ENCODE data around the gene TFEC. TPM values are rescaled to one million over a fixed set of nuclear protein-coding genes. Genes with fewer than 3 reads are reported as not detected.
"Not testable (repeated sequence)": the region's sequence is repeated elsewhere in the genome, so short reads cannot be mapped to it uniquely, and the experiment has no call there.

Gene TFEC
- polyA plus RNA-seq, 2 of the 4 experiments (the other 2 are of a cell fraction), result 0.05 to 0.13 TPM

DNA sequence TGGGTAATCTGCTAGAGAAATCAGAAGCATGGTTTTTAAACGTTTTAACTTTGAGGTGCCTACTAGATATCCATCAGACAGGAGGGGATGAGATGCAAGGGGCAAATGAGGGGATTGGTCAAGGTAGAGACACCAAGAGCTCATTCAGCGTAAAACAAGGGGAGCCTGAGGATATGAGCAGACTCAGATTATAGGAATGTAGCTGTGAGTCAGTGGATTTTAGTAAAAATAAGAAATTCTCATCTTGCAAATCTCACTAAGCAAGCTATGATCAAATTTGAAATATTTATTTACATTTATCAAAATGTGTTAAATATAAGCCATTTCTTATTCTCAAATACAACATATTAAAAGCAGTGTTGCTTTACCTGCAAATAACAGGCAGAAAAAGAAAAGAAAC lies 21.4 kb upstream of the TFEC start:
- ATAC-seq (no peak), FAIRE-seq (no peak), DNase-seq (ENCODE audit: low read depth in 1 of 2, low spot score in 1 of 2) (no peak)
- Histone ChIP-seq H3K4me3 (no peak overlapping the region), H3K4me2 (no peak overlapping the region), H3K9me3 (no peaks in the 10 kb centered on the region), H3K4me1 (no peaks in the 10 kb centered on the region), H3K27ac (no peak overlapping the region)
- WGBS (ENCODE audit: missing lambda C conversion rate), result 22% methylated on average over 2 of the region's 2 CpGs
- TF ChIP-seq CHD2 (IDR thresholded peaks at IDR 0.05; ENCODE audit: low read length, partially characterized antibody), result no peak
- TF ChIP-seq CBX2 (IDR thresholded peaks at IDR 0.05; ENCODE audit: borderline replicate concordance, low read depth), result no peak
- no peak for TF ChIP-seq CHD4 (IDR thresholded peaks at IDR 0.05; ENCODE audit: borderline replicate concordance)
- no peak for TF ChIP-seq TP53 (CRISPR knock-in tag; IDR thresholded peaks at IDR 0.05)
- TF ChIP-seq, protein P1, sequence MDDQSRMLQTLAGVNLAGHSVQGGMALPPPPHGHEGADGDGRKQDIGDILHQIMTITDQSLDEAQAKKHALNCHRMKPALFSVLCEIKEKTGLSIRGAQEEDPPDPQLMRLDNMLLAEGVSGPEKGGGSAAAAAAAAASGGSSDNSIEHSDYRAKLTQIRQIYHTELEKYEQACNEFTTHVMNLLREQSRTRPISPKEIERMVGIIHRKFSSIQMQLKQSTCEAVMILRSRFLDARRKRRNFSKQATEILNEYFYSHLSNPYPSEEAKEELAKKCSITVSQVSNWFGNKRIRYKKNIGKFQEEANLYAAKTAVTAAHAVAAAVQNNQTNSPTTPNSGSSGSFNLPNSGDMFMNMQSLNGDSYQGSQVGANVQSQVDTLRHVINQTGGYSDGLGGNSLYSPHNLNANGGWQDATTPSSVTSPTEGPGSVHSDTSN (IDR thresholded peaks at IDR 0.05), result no peak
- TF ChIP-seq CEBPB (IDR thresholded peaks at IDR 0.05), result no peak
- POLR2A ChIA-PET, result no interaction called here
- CTCF ChIA-PET, result no interaction called here

DNA sequence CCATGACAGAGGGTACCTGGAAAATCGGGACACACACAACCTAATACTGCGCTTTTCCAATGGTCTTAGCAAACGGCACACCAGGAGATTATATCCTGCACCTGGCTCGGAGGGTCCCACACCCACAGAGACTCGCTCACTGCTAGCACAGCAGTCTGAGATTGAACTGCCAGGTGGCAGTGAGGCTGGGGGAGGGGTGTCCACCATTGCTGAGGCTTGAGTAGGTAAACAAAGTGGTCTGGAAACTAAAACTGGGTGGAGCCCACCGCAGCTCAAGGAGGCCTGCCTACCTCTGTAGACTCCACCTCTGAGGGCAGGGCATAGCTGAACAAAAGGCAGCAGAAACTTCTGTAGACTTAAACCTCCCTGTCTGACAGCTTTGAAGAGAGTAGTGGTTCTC lies 16.7 kb upstream of the TFEC start:
- POLR2A ChIA-PET; H3K4me3 ChIP-seq; DNase-seq (ENCODE audit: low read depth in 1 of 2, low spot score in 1 of 2); H3K4me1 ChIP-seq; H3K4me2 ChIP-seq; FAIRE-seq; H3K9me3 ChIP-seq; ATAC-seq; H3K27ac ChIP-seq; CTCF ChIA-PET: not testable (repeated sequence)
- 32% methylated on average over 6 of the region's 6 CpGs for WGBS (ENCODE audit: missing lambda C conversion rate)

DNA sequence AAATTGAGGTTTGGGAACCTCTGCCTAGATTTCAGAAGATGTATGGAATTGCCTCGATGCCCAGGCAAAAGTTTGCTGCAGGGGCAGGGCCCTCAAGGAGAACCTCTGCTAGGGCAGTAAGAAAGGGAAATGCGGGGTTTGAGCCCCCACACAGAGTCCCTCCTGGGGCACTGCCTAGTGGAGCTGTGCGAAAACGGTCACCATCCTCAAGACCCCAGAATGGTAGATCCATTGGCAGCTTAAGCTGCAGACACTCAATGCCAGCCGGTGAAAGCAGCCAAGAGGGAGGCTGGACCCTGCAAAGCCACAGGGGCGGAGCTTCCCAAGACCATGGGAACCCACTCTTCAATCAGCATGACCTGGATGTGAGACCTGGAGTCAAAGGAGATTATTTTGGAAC lies 15.0 kb upstream of the TFEC start:
- WGBS (ENCODE audit: missing lambda C conversion rate), result 34% methylated on average over 6 of the region's 6 CpGs
- H3K27ac ChIP-seq, result no peak overlapping the region
- DNase-seq (ENCODE audit: low read depth in 1 of 2, low spot score in 1 of 2) (no peak), ATAC-seq (no peak), FAIRE-seq (no peak)
- no peak overlapping the region for H3K4me3 ChIP-seq
- H3K4me2 ChIP-seq, result no peak overlapping the region
- TF ChIP-seq NPAS2 (CRISPR knock-in tag; IDR thresholded peaks at IDR 0.05; ENCODE audit: borderline replicate concordance) (no peak), GATA3 (IDR thresholded peaks at IDR 0.05; ENCODE audit: borderline replicate concordance) (no peak), CHD4 (IDR thresholded peaks at IDR 0.05; ENCODE audit: borderline replicate concordance) (no peak), ZC3H11A (IDR thresholded peaks at IDR 0.05) (no peak), CBX2 (IDR thresholded peaks at IDR 0.05; ENCODE audit: borderline replicate concordance, low read depth) (no peak), RFX5 (IDR thresholded peaks at IDR 0.05) (no peak), POLR2AphosphoS2 (conservative IDR thresholded peaks at IDR 0.05; ENCODE audit: low read length) (no peak), HOXB13 (CRISPR knock-in tag; IDR thresholded peaks at IDR 0.05; ENCODE audit: low read depth) (no peak), EHMT2 (IDR thresholded peaks at IDR 0.05; ENCODE audit: low read depth) (no peak), RARB (CRISPR knock-in tag; IDR thresholded peaks at IDR 0.05) (no peak), RAD21 (conservative IDR thresholded peaks at IDR 0.05 in 1 of 2, IDR thresholded peaks at IDR 0.05 in 1 of 2) (no peak), JUNB (IDR thresholded peaks at IDR 0.05) (no peak), POLR2A (IDR thresholded peaks at IDR 0.05; ENCODE audit: low read length) (no peak)
- TF ChIP-seq, protein P2, sequence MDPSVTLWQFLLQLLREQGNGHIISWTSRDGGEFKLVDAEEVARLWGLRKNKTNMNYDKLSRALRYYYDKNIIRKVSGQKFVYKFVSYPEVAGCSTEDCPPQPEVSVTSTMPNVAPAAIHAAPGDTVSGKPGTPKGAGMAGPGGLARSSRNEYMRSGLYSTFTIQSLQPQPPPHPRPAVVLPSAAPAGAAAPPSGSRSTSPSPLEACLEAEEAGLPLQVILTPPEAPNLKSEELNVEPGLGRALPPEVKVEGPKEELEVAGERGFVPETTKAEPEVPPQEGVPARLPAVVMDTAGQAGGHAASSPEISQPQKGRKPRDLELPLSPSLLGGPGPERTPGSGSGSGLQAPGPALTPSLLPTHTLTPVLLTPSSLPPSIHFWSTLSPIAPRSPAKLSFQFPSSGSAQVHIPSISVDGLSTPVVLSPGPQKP (IDR thresholded peaks at IDR 0.05; ENCODE audit: low read depth, low read length), result no peak
- TF ChIP-seq, protein P3, sequence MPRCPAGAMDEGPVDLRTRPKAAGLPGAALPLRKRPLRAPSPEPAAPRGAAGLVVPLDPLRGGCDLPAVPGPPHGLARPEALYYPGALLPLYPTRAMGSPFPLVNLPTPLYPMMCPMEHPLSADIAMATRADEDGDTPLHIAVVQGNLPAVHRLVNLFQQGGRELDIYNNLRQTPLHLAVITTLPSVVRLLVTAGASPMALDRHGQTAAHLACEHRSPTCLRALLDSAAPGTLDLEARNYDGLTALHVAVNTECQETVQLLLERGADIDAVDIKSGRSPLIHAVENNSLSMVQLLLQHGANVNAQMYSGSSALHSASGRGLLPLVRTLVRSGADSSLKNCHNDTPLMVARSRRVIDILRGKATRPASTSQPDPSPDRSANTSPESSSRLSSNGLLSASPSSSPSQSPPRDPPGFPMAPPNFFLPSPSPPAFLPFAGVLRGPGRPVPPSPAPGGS (IDR thresholded peaks at IDR 0.05), result no peak
- TF ChIP-seq, protein P4, sequence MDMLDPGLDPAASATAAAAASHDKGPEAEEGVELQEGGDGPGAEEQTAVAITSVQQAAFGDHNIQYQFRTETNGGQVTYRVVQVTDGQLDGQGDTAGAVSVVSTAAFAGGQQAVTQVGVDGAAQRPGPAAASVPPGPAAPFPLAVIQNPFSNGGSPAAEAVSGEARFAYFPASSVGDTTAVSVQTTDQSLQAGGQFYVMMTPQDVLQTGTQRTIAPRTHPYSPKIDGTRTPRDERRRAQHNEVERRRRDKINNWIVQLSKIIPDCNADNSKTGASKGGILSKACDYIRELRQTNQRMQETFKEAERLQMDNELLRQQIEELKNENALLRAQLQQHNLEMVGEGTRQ (IDR thresholded peaks at IDR 0.05), result no peak
- TF ChIP-seq, protein P5, sequence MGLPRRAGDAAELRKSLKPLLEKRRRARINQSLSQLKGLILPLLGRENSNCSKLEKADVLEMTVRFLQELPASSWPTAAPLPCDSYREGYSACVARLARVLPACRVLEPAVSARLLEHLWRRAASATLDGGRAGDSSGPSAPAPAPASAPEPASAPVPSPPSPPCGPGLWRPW (IDR thresholded peaks at IDR 0.05), result no peak
- TF ChIP-seq, protein P6, sequence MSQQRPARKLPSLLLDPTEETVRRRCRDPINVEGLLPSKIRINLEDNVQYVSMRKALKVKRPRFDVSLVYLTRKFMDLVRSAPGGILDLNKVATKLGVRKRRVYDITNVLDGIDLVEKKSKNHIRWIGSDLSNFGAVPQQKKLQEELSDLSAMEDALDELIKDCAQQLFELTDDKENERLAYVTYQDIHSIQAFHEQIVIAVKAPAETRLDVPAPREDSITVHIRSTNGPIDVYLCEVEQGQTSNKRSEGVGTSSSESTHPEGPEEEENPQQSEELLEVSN (IDR thresholded peaks at IDR 0.05; ENCODE audit: borderline replicate concordance, low read depth), result no peak
- POLR2A ChIA-PET, result no interaction called here
- no peaks in the 10 kb centered on the region for H3K9me3 ChIP-seq
- CTCF ChIA-PET, result interaction anchor here (1.2 kb wide), 1 partner anchor 11 kb away, joined by 3 read pairs; no protein-coding TSS in a partner anchor
- no peaks in the 10 kb centered on the region for H3K4me1 ChIP-seq

All from A549 (cell line).